Dermis blood vessel endothelial cell (primary cell): ENCODE data around the gene MBP. TPM values are rescaled to one million over a fixed set of nuclear protein-coding genes. Genes with fewer than 3 reads are reported as not detected.

Experiments
- DNase-seq: peaks from one replicate; pipeline ENCODE4 v3.0.0; 2010
- total RNA-seq: library from RNA; depleted of rRNA; stranded (reverse); fragments of >200 nt; gene quantifications from 2 replicates; pipeline ENCODE4 v1.2.3, GENCODE V29; 2014

The MBP gene
- total RNA-seq, 1 donor from 2014 or later, result 6.3 TPM

DNA sequence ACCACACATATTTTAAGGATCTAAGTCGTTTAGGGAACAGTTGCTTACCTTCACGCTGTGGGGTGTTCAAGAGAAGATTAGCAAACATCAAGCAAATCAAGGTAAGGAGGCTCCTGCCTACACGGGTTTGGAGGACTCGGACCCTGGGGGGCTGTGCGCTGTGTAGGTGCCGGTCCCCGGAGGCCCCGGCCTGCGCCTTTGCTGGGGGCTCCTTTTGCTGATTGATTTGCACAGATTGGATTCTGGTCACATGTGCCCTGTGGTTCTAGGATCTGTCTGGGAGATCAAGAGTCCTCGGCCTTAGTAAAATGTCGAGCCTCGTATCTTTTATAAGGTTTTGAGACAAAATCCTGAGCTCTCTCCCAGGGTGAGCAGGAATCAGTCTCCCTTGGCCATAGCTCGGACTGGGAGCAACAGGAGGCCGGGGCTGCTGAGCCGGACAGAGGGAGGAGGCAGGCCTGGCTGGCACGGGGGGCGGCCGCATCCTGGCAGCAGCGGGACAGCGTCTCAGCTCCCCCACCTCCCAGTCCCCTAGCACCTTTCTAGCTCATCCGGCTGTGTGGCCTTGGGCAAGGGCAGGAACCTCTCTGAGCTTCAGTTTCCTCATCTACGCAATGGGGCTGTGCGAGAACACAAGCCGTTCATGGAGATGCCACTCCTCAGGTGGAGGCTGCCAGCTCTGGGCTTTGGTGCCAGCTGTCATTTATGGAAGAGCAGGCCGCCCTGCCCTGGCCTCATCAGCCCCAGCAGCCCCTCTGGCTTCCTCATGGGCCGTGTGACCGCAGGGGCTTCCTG lies 147.2 kb downstream of the MBP start:
- DNase-seq, result no peak

DNA sequence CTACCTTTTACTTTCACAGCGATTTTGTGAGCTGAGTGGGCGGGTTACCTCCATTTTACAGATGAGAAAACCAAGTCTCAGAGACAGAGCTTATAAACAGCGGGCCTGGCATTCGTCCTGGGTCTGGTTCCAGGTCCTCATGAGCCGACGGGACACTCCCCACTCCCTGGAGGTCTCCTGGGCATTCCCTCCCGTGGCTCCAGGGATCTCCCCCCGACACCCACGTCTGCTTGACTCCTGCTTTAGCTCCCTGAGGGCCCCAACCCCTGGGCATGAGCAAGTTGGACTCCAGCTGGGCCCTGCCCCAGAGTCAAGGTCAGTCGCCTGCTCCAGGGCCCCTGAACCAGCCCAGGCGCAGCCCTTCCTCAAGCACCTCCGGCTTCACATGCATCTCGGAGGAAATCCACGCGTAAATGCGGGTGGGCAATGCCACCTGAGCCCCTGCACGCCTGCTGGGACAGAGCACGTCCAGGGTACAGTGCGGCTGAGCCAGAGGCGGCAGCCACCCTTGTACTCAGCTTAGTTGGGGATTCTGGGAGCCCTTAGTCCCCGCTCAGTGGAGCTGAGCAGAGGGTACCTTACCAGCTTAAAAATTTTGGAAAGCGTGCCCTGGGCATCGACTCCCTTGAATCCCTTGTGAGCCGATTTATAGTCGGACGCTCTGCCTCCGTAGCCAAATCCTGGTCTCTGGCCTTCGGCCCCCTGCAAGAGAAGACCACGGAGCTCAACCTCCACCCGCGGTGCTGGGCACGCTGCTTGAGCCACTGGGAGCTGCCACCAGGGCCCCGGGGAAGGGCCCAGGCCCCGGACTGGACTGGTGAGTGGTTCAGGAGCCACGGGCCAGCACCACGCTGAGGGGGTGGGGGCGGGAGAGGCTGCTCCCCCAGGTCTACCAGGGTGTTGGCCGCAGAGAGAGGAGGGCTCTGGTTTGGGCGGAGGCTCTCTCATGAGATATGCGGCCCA lies 148.1 kb downstream of the MBP start:
- no peak for DNase-seq

DNA sequence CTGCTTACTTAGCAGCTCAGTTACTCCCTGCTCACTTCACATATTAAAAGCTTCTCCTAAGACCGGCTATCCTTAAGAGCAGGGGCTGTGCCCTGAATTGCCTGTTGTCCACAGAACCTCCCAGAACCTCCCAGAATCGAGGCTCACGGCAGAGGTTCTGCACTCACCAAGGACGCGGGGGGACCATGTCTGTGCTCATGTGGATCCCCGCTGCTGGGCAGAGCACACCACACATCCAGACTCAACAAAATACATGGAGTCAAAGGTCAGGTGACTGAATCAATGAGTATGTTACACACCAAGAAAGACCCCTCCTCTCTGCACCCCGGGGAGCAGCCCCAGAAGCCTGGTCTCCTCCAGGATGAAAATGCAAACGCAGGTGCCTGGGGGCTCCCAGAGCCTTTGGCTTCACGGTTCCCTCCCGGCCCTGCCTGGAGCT lies 149.0 kb downstream of the MBP start:
- no peak for DNase-seq

DNA sequence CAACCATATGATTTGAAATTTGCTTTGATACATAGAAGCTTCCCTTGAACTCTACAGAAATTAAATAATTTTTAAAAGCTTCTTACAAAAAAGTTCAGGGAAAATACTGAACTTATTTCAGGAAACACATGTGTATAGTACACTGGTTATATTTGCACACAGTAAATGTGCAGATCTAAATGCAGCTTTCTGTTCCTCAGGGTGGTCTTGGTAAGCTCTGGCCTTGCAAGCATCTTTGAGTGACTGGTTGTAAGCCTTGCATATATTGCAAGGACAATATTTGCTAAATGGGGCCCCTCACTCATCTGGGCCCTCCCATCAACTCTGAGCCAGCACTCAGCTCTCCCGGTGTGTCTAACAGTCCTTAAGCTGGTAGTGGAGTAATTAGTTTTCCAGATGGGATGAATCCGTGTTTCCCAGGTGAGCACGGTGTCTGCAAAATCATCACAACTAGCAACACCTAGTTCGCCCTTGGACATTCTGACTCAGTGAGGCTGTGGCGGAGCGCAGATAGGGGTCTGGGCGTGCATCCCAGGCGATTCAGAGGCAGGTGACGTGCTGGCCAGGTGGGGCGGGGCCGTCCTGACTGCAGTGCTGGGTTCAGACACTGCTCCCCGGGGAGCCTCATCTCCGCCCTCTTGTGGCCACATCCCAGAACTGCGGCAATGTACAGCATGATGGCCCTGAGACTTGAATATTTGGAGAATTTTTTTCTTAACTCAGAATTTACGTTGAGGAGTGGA lies 149.6 kb downstream of the MBP start:
- DNase-seq, result peak; percentile 86

DNA sequence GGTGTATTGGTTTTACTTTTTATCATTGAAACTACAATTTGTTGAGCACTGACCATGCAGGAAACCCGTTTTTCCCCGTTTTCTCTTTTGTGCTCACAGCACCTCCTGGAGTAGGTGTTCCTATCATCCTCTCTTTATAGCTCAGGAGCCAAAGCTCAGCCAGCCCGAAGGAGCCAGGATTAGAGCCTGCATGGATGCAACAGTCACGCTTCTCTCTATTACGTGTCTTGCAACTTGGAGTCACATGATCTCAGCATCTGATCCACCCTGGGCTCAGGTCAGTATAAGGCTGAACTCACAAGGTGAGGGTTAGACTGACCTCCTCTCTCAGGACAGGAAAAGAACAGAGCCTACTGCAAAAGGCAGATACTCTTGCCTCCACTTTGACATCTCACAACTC lies 150.5 kb downstream of the MBP start:
- no peak for DNase-seq

DNA sequence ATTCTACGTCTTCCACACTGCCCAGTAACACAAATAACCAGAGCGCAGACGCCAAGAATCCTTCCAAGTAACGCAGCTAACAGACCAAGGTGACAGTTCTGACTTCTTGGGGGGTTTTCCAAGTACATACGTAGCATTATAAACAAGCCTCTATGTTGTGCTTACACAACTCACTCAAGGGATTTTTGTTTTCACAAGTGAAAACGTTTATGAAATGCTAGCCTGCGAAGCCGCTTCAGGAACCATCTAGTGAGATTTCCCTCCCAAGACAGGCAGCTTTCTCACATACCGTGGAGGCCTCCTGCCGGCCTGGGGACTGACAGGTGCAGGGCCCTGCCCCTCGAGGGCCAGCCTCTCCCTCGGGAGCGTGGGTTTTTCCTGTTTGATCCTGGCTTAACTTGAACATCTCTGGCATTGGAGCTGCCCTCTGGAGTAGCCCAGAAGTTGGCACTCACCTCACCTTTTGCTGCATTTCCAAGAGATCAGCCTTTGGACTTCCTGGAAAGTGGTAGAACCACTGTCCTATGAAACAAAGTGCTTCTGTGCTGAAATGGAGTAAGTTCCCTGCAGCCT lies 151.1 kb downstream of the MBP start:
- no peak for DNase-seq

DNA sequence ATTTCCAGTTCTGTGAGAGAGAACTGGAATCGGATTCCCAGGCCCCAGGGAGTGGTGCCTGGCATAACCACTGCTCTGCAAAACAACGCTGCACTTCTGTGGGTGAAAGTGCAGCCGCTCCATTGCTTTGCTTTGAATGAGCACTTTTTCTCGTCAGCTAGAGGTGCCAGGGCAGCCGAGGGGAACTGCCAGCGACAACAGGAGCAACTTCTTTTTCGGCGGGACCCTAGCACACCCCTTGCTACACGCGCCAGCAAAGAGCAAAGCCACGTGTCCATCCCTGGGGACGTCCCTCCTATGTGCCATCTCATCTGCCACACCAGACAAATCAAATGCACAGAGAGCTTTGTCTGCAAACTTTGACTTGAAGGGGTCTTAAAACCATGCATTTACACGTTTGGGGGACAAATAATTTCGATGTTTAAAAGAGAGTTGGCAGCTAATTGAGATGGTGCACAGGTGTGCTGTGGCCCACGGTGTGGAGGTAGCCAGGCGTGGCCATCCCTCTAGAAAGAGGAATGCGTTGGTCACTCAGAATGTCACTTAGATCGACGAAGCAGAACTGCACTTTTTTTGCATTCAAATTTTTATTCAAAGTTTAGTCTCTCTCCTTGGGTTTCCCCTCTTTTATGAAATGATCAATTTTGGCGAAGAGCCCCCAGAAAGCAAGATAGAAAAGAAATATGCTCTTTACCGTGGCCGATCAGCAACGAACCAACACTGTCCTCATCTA lies 151.8 kb downstream of the MBP start:
- DNase-seq, result no peak

DNA sequence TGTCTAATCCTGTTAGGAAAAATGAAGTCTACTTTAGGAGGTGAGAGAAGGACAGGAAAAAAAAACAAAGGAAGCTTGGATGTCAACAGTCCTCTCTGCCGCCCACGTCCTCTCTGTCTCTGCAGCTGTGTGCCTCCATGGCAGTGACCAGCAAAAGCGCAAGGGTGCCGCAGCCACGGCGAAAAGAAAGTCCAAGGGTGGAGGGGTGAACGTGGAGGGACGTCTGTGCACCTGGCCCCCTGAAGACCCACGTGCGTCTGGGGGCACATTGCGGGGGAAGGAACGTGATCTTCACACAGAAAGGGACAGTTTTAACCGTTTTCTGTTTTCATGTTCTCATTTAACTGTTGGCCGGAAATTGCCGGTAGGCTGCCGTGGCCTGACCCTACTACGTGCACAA lies 152.7 kb downstream of the MBP start:
- no peak for DNase-seq

DNA sequence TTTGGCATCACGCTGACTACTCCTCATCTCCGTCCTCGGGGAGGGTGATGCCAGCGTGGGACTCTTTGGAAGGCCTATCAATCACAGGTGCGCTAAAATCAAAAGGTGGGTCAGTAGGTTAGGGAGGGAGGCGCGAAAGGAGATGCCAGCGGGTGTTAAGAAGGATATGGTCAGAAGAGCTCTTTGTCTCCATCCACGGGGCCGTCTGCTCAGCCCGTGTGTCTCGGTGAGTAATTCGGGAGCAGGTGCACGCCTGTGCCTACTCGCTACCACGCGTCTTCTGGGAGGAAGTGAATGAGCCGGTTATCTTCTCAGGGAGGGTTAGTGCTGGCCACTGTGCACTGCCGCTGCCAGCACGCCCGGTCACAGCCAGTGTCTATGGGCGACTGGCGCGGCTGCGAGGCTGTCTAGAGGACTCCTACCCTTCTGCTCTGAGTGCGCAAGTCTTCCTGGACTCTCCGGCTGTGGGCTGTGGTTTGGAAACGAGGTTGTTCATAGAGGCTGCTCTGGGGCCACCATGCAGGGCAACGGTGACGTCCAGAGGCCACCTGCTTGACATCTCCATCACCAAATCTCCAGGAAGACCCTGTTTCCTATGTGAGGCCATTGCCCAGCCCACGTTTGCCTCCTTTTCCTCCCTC lies 153.4 kb downstream of the MBP start:
- no peak for DNase-seq

DNA sequence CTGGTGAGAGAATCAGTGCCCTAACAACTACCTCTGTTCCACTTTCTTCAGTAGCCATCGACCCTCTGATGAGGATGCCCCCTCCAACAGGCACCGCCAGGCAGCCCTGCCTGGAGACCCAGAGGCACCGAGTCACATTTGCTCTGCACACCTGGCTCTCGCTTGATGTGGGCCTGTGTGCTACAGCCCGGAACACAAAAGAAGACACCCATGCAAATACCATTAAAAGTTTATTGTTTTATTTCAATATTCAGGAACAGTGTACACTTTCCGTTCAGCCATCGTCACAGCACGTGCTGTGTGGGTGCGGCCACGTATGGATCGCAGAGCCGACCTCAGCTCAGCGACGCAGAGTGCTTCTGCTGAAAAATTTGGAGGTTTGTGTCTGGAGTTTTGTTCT lies 154.0 kb downstream of the MBP start:
- DNase-seq, result no peak

DNA sequence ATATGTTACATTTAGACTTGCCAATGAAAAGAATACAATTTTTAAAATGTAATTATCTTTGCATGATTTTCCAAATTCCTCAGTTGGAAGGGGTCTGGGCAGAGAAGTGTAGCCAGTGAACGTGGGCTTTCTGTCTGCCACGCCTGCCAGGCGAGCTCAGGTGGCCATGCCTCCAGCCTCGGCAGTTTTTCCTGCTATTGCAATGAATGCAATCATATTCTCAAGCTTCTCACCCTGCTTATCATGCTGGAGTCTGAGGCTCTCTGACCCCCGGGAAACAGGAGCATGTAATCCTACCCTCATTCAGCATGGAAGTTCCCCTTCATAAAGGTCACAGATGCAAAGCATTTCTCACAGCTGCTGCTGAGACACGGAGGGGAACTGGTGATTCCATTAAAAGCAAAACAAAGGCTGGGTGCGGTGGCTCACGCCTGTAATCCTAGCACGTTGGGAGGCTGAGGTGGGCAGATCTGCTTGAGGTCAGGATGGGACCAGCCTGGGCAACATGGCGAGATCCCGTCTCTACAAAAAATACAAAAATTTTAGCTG lies 154.8 kb downstream of the MBP start:
- no peak for DNase-seq

DNA sequence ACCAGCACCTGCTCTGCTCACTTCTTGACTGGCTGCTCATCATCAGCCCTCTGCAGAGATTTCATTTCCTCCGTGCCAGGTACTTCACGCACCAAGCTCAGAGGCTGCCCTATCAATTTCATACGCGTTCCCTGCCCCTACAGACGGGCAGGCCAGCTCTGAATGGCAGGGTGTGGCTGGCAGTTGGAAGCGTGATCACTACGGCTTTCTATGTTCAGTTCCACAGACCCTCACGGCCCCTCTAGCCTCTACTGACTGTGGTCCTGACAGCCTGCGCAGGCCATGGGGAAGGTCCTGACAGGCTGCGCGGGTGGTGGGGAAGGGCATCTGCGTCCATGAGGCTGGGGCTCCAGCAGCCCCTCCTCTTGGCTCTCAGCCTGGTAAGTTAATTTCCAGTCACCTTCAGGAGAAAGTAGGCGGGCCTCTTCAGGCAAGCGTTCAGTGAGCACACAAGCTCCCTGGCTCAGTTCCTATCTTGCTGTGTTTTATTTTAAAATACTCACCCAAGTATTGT lies 155.4 kb downstream of the MBP start:
- no peak for DNase-seq

DNA sequence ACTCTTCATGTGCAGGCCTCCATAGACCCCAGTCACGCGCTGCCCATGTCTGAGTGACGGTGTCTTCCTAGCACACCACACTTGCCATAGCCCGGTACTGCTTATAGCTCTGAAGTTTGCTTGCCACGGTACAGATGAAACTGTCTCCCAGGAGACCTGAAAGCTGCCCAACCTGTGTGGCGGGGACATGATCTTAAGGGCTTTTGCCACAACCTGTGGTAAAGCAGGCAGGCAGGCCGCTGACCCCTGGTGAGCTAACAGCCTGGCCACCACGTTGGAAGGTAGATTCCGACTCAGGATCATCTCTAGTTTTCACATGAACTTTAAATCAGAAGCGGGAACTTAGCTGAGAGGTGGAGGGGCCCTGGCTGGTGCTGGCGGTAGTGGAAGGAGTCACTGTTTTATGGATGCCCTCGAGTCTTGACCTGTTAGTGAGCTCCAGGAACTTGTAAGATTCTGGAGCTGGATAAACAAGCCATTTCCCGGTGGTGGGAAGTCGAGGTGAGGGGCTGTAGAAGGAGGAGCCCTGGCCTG lies 156.9 kb downstream of the MBP start:
- DNase-seq, result no peak

DNA sequence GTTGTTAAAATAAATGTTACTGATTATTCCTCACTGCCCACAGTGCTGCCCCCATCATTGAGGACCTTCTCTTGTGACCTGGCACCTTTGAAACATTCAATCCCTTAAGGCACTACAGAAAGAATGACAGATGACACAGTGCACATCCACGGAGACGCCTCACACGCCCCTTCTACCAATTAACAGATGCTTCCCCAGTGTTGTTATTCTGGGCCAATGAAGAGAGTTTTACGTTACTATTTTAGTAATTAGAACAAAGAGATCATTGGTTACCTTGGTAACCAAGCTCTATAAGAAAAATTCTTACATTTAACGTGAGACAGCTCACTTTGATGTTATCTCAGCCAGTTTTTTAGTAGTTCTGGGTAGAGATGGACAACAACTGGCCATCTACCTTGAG lies 158.2 kb downstream of the MBP start:
- no peak for DNase-seq

DNA sequence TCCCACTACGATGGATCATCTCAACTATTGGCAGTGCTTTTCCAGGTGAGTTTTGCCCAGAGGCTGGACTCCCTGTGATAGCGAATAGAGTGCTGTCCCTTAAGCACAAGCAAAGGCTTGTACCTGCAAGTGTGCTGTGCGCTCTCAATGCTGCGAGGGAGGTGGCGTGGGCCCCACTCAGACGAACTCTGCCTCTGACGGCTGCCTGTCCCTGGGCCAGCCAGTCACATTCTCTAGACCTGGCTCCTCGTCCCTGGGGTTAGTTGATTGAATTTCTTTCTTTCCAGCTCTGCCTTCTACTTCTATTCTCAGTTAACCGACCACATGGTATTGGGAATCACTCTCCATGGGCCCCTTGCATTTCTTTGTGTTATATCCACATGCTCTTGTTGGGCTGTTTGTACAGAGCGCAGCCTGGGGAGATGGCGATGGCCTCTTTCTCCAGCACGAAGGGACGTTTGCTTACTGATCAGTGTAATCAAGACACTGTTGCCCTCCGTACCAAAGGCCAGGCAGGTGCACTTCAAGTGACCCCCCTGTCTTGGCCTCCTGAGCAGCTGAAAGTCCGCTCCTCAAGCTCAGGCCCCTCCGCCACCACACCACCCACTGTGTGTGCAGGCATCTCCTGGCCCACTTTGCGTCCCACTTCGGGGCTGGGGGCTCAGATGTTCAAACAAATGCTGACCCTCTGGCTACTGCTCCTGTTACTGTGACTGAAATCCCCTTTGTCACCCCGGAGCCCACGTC lies 158.9 kb downstream of the MBP start:
- DNase-seq, result no peak

DNA sequence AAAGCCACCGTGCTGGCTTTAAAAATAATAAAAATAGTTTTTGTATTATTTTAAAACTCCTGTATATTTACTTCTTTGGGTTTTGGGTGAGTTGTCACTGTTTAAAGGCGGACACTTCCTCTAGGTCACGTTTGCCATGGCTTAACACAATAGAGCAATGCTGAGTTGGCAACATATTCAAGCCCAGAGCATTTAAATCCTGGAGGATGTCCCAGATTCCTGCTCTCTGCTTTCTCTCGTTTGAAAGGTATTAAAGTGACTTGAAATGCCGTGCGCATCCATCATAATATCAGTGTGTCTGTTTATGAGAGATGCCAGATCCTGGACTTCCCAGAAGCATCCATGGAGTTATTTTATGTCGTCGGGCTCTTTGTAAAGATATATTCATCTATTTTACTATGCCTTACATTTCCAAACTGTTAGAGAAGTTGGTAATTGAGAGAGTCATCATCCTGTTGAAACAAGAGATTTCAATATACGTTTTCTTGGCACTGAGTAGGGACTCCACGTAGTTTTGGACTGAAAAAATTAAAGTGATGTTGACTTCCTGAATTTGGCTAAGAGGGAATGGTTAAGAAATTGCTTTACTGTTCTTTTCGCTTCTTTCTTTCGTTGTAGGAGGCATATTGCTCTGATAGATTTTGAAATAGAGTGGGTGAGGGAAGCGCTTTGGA lies 159.6 kb downstream of the MBP start:
- DNase-seq, result peak; percentile 59

DNA sequence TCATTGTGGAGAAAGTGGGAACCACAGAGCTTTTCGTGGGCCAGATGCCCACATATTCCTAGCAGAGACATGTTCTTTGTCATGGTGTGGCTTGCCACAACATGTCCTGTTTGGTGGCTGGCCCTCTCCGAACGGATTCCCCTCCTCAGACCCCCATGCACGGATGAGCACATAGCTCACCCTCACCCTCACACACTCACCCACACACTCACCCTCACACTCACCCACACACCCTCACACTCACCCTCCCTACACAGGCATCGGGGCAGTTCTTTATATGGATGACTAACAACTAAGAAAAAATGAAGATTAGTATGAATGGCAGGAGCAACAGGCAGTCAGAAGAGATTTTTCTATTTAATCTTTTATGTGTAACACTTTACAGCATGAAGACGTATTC lies 160.3 kb downstream of the MBP start:
- DNase-seq, result no peak

DNA sequence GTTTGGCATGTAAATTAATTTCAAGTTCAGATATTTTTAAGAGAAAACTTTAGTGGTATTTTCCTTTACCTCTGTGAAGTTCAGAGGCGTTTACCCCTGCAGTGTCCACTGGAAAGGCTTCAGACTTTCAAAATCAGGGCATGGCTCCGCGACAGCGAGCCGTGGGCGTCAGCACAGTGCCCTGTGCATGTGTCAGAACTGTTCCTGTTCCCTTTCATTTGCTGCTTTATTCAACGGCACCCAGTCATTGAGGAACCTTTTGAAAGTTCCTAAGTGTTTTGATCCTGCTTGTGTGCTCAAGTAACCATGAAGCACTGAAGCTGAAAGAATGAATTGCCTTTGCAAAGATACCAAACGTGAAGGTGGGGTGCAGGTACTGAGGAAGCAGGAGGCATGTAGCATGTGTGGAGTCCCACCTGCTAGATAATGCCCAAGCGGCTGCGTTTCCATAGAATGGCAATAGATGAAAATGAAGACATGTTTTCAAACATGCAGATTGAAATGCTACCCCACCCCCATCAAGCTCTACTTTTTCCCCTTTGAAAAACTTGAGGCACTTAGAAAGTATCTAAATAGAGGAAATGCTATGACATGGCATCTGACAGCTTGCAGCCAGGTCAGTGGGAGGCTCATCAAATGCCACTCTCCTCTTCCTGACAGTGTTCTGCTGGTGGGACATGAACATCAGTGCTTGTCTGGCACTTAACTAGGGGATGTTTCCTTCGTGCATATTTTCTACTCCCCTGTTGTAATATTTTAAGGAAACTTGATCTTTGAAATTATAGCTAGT lies 161.6 kb downstream of the MBP start:
- DNase-seq, result no peak
